ENCODE data around the gene HOXB9. TPM values are rescaled to one million over a fixed set of nuclear protein-coding genes. Genes with fewer than 3 reads are reported as not detected.

Gene HOXB9
- total RNA-seq, 1 experiment from 2014 or later = 0.11 TPM

- H3K9me3 ChIP-seq (replicated peaks) = no peaks in the 10 kb centered on the region
- H3K27ac ChIP-seq = no peak overlapping the region
- peaks cover 13% of the 10 kb centered on the region for H3K4me1 ChIP-seq (replicated peaks)
- H3K27me3 ChIP-seq (replicated peaks) = peaks cover 100% of the 10 kb centered on the region
- no peak overlapping the region for H3K4me3 ChIP-seq
- DNase-seq (ENCODE audit: low read depth in 1 of 2, low spot score in 2 of 2) = no peak
- H3K36me3 ChIP-seq = no peaks in the 10 kb centered on the region
These were observed 17.5 kb upstream of the HOXB9 start for GRCh38 chr17:48643697-48644012.

DNA sequence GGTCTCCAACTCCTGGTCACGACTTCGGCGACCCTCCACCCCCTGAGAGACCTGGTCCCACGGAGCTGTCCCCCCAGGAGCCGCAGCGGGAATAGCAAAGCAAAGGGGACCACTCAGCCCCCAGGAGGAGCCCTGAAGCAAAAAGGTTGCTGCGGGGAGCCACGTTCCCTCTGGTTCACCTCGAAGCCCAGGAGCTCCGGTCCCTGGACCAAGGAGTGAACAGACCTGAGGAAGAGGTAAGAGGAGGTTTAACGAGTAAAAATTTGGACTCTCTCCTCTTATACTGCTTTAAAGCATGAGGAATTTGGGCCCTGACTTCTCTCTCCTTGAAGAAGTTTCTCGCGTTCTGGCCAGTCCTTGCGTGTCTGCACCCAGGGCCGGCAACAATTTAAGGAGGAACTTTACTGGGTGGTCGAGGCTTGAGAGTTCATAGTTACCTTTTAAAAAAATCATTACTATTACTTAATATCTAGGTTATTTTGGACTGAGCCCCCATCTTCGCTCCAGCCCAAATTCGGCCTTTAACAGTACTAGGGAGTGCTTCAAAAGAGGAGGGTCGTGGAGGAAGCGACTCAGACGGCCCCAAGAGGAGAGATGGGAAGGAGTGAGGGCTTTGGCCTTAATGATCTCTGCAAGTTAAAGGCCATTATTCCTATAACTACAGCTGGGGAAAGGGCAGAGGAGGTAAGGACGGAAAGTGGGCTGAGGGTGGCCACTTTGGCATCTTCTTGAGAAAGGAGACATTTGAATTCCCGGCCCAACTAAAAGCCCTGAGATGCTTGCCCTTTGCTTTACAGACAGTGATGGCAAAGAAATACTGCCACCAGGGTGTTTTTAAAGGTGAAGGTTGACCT, 16.9 kb upstream of the HOXB9 start:
- Histone ChIP-seq H3K27ac (no peak overlapping the region), H3K4me1 (replicated peaks) (peaks cover 13% of the 10 kb centered on the region), H3K9me3 (replicated peaks) (no peaks in the 10 kb centered on the region), H3K36me3 (no peaks in the 10 kb centered on the region), H3K27me3 (replicated peaks) (peaks cover 100% of the 10 kb centered on the region), H3K4me3 (no peak overlapping the region)
- DNase-seq (ENCODE audit: low read depth in 1 of 2, low spot score in 2 of 2) = no peak

- Histone ChIP-seq H3K27ac (no peak overlapping the region), H3K27me3 (replicated peaks) (peaks cover 99% of the 10 kb centered on the region), H3K4me1 (replicated peaks) (peaks cover 8% of the 10 kb centered on the region), H3K4me3 (no peak overlapping the region), H3K9me3 (replicated peaks) (no peaks in the 10 kb centered on the region), H3K36me3 (no peaks in the 10 kb centered on the region)
- no peak for DNase-seq (ENCODE audit: low read depth in 1 of 2, low spot score in 2 of 2)
These were observed 16.1 kb upstream of the HOXB9 start for GRCh38 chr17:48642059-48642842.

DNA sequence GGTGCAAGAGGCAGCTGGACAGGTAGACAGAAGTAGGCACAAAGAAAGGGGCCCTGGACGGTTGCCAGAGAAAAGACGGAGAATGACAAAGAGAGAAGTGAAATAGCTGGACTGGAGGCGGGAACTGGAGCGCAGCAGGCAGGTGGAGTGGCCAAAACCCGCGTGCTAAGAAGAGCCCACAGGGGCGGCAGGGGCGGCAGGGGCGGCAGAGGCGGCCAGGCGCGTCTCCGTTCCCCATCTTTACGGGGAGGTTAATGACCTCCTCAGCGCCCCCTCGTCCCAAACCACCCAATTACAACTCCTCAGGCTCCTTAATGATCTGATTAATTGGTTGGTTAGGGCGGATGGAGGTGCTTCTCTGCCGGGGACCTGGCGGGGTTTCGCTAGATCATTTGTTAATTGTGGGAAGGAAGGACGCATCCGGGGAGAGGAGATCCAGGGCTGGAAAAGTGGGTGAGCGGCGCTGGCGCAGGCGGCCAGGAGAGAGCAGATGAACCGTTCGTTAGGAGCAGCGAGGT, 15.4 kb upstream of the HOXB9 start:
- H3K4me1 ChIP-seq (replicated peaks) = peaks cover 6% of the 10 kb centered on the region
- H3K9me3 ChIP-seq (replicated peaks) = no peaks in the 10 kb centered on the region
- peaks cover 99% of the 10 kb centered on the region for H3K27me3 ChIP-seq (replicated peaks)
- no peak overlapping the region for H3K4me3 ChIP-seq
- no peak for DNase-seq (ENCODE audit: low read depth in 1 of 2, low spot score in 2 of 2)
- no peaks in the 10 kb centered on the region for H3K36me3 ChIP-seq
- H3K27ac ChIP-seq = no peak overlapping the region

DNA sequence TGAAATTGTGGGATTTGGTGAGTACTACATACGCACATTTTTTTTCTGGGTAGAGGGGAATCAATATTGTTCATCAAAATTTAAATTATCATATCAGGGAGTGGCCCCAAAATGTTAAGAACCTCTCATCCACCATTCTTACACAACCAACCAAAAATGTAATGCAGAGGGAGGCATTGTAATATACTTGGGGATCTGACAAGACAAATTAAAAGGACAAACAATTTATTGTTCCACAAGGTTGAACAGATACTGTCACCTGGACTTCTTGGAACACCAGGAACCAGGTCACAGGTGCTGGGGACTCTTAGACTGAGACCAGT, 14.7 kb upstream of the HOXB9 start:
- Histone ChIP-seq H3K36me3 (no peaks in the 10 kb centered on the region), H3K4me1 (replicated peaks) (0 out of 2 replicates have a peak, but pooled peaks cover 3% of the 10 kb centered on the region), H3K4me3 (no peak overlapping the region), H3K27ac (no peak overlapping the region), H3K27me3 (replicated peaks) (peaks cover 96% of the 10 kb centered on the region), H3K9me3 (replicated peaks) (no peaks in the 10 kb centered on the region)
- no peak for DNase-seq (ENCODE audit: low read depth in 1 of 2, low spot score in 2 of 2)

DNA sequence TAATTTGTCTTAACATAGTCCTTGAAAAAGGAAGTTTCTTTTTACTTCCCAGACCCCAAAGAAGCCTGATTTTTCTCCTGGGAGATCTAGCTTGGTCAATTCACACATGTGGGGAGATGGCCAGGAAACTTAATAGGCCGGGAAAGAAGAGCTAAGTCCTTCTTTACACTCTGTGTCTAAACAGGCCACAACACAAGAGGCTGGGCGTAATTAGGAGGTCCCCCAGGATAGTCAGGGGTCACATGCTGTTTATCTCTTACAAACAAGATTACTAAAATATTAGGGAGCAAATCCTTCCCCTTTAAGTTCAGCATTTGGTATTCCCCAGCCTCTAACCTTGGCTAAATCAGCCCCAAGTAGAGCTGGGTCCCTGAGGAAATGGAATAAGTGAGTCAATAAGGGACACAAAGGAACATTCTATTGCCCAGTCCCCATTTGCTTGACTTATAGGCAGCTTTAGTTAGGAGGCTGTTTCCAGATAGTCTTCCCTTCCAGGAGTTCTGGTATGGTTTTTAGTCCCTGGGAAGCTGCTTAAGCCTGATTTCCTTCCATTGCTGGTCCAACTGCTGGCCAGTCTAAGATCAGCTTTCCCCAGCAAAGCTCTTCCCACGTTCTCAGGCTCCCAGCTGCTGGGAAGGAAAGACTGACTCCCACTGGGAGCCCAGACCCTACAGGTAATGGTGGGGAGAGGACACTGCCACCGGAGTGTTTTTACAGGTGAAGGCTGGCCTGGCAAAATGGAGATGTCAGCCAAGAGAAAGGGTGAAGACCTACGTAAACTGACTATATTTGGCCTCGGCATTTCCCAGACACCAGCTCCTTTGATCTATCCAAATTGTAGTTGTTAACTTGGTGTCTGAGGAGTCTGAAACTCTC, 14.1 kb upstream of the HOXB9 start:
- DNase-seq (ENCODE audit: low read depth in 1 of 2, low spot score in 2 of 2) = no peak
- no peak overlapping the region for H3K4me3 ChIP-seq
- no peaks in the 10 kb centered on the region for H3K9me3 ChIP-seq (replicated peaks)
- no peaks in the 10 kb centered on the region for H3K36me3 ChIP-seq
- no peak overlapping the region for H3K27ac ChIP-seq
- peaks cover 96% of the 10 kb centered on the region for H3K27me3 ChIP-seq (replicated peaks)
- 0 out of 2 replicates have a peak, but pooled peaks cover 3% of the 10 kb centered on the region for H3K4me1 ChIP-seq (replicated peaks)

DNA sequence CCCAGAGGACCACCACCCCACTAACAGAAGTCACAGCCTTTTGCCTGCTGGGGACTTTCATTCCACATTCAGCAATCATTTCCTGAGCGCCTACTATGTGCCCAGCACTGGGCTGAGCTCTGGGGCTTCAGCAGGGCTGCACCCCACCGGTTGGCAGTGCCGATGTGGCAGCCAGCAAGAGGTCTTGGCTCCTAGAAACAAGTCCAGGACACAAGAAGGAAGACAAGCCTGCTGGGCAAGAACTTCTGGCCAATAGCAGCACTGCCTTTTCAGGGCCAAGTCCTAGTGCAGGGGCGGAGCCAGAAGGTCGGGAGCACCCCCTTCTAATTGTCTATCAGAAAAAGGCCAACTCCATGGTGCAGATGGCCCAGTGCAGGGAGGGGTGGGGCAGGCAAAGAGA, 13.0 kb upstream of the HOXB9 start:
- Histone ChIP-seq H3K27ac (no peak overlapping the region), H3K4me1 (replicated peaks) (0 out of 2 replicates have a peak, but pooled peaks cover 3% of the 10 kb centered on the region), H3K4me3 (no peak overlapping the region), H3K9me3 (replicated peaks) (no peaks in the 10 kb centered on the region), H3K36me3 (no peaks in the 10 kb centered on the region), H3K27me3 (replicated peaks) (peaks cover 96% of the 10 kb centered on the region)
- DNase-seq (ENCODE audit: low read depth in 1 of 2, low spot score in 2 of 2) = no peak

DNA sequence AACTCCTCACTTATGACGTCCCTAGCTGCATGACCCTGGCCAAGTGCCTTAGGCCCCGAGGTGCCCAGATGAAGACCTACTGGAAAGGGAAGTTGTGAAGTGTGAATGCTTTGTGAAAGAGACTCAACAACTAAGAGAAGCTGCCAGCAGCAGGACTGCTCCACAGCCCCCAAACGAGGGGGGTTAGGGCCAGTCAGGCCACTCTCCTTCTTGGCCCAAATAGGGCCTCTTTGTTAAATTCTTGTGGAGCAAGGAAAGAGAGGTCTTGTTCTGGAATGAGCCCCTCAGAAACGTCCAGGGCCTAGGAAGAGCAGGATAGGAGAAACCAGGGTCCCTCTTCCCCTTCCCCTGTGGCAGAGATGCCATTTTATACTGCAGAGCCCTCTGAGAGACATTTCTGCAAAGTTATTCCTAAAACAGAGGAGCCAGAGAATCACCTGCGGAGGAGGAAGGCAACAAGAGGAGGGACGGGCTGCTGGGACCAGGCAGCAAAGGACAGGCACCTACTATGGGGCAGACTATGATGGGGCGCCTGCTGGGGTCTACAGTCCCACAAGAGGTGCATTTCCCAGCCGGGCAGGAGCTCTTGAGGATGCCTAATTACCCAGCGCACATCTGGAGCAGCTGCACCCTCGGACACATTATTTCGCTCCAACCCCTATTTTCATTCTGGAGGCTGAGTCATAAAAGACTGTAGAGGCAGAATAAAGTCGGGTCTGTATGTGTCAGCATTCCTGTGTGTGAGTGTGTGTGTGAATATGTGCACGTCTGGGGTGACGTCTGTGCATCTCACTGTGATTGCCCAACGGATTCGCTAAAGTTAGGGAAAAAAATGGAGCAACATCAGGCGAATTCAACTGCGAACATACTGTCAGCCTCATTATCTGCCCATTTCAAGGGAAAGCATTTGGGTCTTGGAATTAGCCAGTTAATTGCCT, 11.4 kb upstream of the HOXB9 start:
- Histone ChIP-seq H3K27ac (no peak overlapping the region), H3K36me3 (no peaks in the 10 kb centered on the region), H3K4me1 (replicated peaks) (0 out of 2 replicates have a peak, but pooled peaks cover 3% of the 10 kb centered on the region), H3K27me3 (replicated peaks) (peaks cover 96% of the 10 kb centered on the region), H3K9me3 (replicated peaks) (no peaks in the 10 kb centered on the region), H3K4me3 (no peak overlapping the region)
- DNase-seq (ENCODE audit: low read depth in 1 of 2, low spot score in 2 of 2) = peak in 1 of 2 experiments; percentile 33

DNA sequence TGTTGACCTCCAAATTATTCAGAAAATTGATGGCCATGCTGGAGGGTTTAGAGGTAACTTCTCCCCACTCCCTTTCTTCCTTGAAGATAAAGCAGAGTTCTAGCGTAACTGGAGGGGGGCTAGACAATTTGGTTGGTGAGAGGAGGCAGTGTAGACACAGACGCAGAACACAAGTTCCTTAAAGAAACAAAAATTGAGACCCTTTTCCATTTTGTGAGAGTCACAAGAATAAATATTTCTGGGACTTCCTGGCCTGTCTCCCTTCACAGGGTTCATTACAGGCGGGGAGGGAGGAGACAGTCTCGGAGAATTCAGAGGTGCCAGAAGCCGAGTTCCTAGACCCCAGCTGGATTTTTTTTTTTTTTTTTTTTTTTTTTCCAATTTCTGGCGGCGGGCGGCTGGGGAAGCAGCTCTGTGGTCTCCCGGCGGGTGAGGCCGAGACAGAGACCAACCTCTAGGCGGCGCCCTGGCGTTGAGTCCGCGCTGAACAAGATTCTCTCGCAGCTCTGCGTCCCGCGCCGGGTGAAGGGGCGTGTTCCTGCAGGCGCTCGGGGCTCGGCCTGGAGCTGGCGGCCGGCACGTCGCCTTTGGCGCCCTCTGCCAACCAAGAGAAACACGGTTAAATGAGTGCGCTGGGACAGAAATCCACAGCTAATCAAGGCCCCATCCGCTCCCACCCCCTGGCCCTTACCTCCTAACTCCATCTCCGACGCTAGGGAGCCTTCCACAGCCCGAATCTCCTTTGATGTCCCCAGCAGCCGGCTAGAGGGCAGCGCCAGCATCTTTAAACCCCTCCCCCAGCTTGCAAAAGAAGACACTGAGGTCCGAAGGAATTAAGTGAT, 10.2 kb upstream of the HOXB9 start:
- Histone ChIP-seq H3K27ac (no peak overlapping the region), H3K36me3 (no peaks in the 10 kb centered on the region), H3K27me3 (replicated peaks) (peaks cover 96% of the 10 kb centered on the region), H3K4me3 (no peak overlapping the region), H3K9me3 (replicated peaks) (no peaks in the 10 kb centered on the region), H3K4me1 (replicated peaks) (0 out of 2 replicates have a peak, but pooled peaks cover 3% of the 10 kb centered on the region)
- DNase-seq (ENCODE audit: low read depth in 1 of 2, low spot score in 2 of 2) = peak; percentile 80 to 98

DNA sequence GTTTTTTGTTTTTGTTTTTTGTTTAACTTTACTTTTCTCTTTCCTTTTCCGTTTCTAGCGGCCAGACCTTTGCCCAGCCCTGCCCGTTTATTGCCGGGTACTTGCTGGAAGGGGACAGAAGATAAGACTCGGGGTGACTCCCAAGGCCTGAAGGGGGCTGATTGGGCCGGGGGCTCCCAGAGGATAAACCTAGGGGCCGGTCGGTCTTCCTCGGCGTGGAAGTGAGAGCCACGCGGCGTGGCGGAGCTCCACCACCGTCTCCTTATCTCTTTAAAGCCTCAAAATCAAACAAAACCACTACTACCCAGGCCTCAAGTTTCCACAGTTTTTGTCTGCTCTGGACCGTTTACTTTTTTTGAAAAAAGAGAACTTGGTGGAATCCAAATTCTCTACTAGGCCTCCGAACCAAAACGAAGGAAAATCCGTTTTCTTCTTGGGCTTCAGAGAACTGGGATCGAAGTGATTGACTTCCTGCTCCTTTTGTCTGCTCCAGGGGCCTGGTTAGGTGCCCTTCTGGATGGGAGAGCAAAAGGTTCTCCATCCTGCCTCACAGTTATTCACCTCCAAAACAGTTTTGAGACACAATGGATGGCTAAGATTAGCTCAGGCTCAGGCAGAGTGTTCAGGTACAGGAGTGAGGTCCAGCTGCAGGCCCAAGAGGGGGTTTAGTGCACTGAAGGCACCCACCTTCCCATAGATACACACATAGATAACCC, 8.5 kb upstream of the HOXB9 start:
- Histone ChIP-seq H3K4me1 (replicated peaks) (0 out of 2 replicates have a peak, but pooled peaks cover 3% of the 10 kb centered on the region), H3K9me3 (replicated peaks) (no peaks in the 10 kb centered on the region), H3K4me3 (no peak overlapping the region), H3K27ac (no peak overlapping the region), H3K36me3 (no peaks in the 10 kb centered on the region), H3K27me3 (replicated peaks) (peaks cover 96% of the 10 kb centered on the region)
- no peak for DNase-seq (ENCODE audit: low read depth in 1 of 2, low spot score in 2 of 2)

- Histone ChIP-seq H3K36me3 (no peaks in the 10 kb centered on the region), H3K9me3 (replicated peaks) (no peaks in the 10 kb centered on the region), H3K4me3 (no peak overlapping the region), H3K27me3 (replicated peaks) (peaks cover 96% of the 10 kb centered on the region), H3K4me1 (replicated peaks) (0 out of 2 replicates have a peak, but pooled peaks cover 3% of the 10 kb centered on the region), H3K27ac (no peak overlapping the region)
- no peak for DNase-seq (ENCODE audit: low read depth in 1 of 2, low spot score in 2 of 2)
These were observed 7.1 kb upstream of the HOXB9 start for GRCh38 chr17:48633266-48633677.

Measured in SJSA1 (cell line).